Body of pancreas (tissue), 4 donors: ENCODE results near the gene PMIS2. TPM values are rescaled to one million over a fixed set of nuclear protein-coding genes. Genes with fewer than 3 reads are reported as not detected.

ENCODE experiments used
- ATAC-seq: fragments of 150-250 bp; one replicate; pipeline ENCODE4 v1.9.1; 2016
- DNase-seq, 4 donors: peaks; one replicate each; pipeline ENCODE4 v3.0.0-alpha.2; 2019
- H3K27ac ChIP-seq, 4 donors: fragments of 200-600 bp; sonication (generic); 1 replicate in 3 of 4; 2 replicates in 1 of 4; pipeline versions ENCODE4 v1.5.1 to v1.6.1; 2016 to 2019; ENCODE audit warnings: mild to moderate bottlenecking in 1 of 4, mixed read lengths in 1 of 4, moderate library complexity in 1 of 4
- H3K27me3 ChIP-seq, 2 donors: fragments of 200-600 bp; sonication (generic); one replicate each; pipeline ENCODE4 v1.6.0; 2016; ENCODE audit warnings: mild to moderate bottlenecking in 1 of 2
- H3K36me3 ChIP-seq, 2 donors: fragments of 200-600 bp; sonication (generic); replicated peaks in 1 of 2; 2 replicates each; pipeline ENCODE4 v1.5.1; 2016; ENCODE audit warnings: low read depth in 2 of 2; ENCODE audit not compliant: insufficient read depth in 1 of 2
- H3K4me1 ChIP-seq: fragments of 200-600 bp; sonication (generic); one replicate; pipeline ENCODE4 v1.6.0; 2016
- H3K4me3 ChIP-seq, 2 donors: fragments of 200-600 bp; sonication (generic); 1 replicate in 1 of 2; 2 replicates in 1 of 2; pipeline ENCODE4 v1.5.1; 2016 to 2019
- H3K9me3 ChIP-seq, 3 donors: fragments of 200-600 bp; sonication (generic); 1 replicate in 2 of 3; 2 replicates in 1 of 3; pipeline ENCODE4 v1.5.1; 2016
- POLR2A ChIP-seq, 3 donors: fragments of 450-650 bp; IDR thresholded peaks; one replicate each; pipeline ENCODE4 v1.6.1; 2016; ENCODE audit warnings: antibody characterized with exemption in 3 of 3, mild to moderate bottlenecking in 2 of 3
- WGBS, 2 donors: methylation state at CpG; one replicate each; pipeline ENCODE4 v1.1.5; 2017; 5-methylcytosine and 5-hydroxymethylcytosine counted together
- intact Hi-C: fragments of 100-400 bp; cut with DNase I; formaldehyde crosslinking; loops from one replicate; pipeline ENCODE4 v1.15.1; 2023
- total RNA-seq, 2 donors: library from RNA; depleted of rRNA; stranded (reverse); fragments of >200 nt; gene quantifications; one replicate each; pipeline ENCODE4 v1.1.0, GENCODE V29; 2016
- TF ChIP-seq, protein P1 (sequence below), 7 experiments: fragments of 450-650 bp in 4 of 7; fragments of 200-600 bp in 3 of 7; sonication (generic) in 3 of 7; IDR thresholded peaks; one replicate each; pipeline ENCODE4 v1.5.1; 2016 to 2019; ENCODE audit warnings: antibody characterized with exemption in 7 of 7

Gene PMIS2
- total RNA-seq: not detected

DNA sequence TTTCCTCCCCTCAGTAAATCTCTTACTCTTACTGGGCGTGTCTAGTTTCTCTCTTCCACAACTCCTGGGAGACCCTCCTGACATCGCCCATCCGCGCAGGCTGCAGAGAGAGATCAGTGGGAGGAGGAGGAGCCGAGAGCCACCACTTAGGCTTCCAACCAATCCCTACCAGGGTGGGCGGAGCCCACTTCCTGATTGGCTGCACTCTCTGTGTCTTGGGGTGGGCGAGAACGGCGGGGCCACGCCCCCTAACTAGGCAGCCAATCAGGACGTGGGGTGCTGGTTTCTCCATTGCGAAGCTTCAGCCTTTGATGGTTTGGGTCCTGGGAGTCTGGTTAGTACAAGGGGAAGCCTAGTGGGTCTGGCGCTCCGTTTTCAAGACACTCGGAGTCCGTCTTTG is at the start of gene PMIS2:
Gene PMIS2 (plus strand): TSS at position 326 of the 400 bp plus-strand sequence. CDS start 87 bp downstream, outside the sequence.
- DNase-seq (peak in 1 of 4 donors; percentile 30), ATAC-seq (no peak)
- H3K36me3 ChIP-seq: no peaks in the 10 kb centered on the region
- WGBS, 2 donors: 42 to 62% methylated on average over 13 to 16 of the region's 16 CpGs
- TF ChIP-seq, protein P1, sequence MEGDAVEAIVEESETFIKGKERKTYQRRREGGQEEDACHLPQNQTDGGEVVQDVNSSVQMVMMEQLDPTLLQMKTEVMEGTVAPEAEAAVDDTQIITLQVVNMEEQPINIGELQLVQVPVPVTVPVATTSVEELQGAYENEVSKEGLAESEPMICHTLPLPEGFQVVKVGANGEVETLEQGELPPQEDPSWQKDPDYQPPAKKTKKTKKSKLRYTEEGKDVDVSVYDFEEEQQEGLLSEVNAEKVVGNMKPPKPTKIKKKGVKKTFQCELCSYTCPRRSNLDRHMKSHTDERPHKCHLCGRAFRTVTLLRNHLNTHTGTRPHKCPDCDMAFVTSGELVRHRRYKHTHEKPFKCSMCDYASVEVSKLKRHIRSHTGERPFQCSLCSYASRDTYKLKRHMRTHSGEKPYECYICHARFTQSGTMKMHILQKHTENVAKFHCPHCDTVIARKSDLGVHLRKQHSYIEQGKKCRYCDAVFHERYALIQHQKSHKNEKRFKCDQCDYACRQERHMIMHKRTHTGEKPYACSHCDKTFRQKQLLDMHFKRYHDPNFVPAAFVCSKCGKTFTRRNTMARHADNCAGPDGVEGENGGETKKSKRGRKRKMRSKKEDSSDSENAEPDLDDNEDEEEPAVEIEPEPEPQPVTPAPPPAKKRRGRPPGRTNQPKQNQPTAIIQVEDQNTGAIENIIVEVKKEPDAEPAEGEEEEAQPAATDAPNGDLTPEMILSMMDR (IDR thresholded peaks at IDR 0.05): no peak
- TF ChIP-seq POLR2A (IDR thresholded peaks at IDR 0.05): no peak
- H3K27ac ChIP-seq: no peak within 1 kb of the TSS
- H3K27me3 ChIP-seq: no peaks in the 10 kb centered on the region
- H3K4me1 ChIP-seq: no peaks in the 10 kb centered on the region
- no peak within 1 kb of the TSS for H3K4me3 ChIP-seq
- intact Hi-C loops: no loop called here
- H3K9me3 ChIP-seq: no peaks in the 10 kb centered on the region

DNA sequence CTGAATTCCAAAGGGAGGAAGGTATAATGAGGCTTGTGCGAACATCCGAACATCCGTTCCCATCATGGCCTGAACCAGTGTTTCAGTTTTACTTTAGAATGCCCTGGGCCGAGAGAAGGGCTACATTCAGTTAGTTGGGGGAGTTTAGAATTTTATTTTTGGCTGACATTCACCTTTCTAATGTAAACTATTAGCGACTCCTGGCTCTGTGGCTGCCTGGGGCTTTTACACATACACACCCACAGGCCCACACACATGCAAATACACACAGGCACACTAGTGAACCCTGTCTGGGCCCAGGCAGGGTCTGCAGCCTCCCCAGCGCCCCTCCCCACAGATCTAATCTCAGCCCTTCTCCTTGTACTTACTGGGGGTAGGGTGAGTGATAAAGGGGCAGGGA is 46.7 kb upstream of the PMIS2 start:
- intact Hi-C loops: no loop called here
- Histone ChIP-seq H3K36me3 (no peaks in the 10 kb centered on the region), H3K9me3 (no peaks in the 10 kb centered on the region), H3K27me3 (no peaks in the 10 kb centered on the region), H3K4me3 (no peak overlapping the region), H3K27ac (no peak overlapping the region), H3K4me1 (peaks cover 3% of the 10 kb centered on the region)
- ATAC-seq (no peak), DNase-seq (no peak)
- TF ChIP-seq, protein P1 (IDR thresholded peaks at IDR 0.05): no peak
- no peak for TF ChIP-seq POLR2A (IDR thresholded peaks at IDR 0.05)
- WGBS, 2 donors: 70 to 73% methylated on average over 6 of the region's 6 CpGs

DNA sequence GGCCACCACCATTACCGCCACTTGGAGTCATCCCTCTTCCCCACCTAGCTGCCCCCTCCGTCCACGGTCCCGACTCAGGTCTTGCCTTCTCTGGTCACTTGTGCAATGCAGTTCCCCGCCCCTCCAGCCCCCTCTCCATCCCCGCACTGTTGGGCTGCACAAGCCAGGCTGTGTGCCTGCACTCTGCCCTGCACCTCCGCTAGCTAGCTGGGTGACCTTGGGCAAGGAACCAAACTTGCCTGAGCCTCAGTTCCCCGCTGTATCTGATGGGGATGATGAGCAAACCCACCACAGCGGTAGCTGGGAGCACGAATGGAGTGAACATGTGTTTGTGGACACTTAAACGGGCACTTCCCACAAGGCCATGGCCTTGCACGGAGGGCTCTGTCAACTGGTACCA is 46.1 kb upstream of the PMIS2 start:
- H3K4me1 ChIP-seq: peaks cover 8% of the 10 kb centered on the region
- H3K27me3 ChIP-seq: no peaks in the 10 kb centered on the region
- no peak overlapping the region for H3K4me3 ChIP-seq
- no peak overlapping the region for H3K27ac ChIP-seq
- DNase-seq: no peak
- intact Hi-C loops: no loop called here
- no peak for ATAC-seq
- no peaks in the 10 kb centered on the region for H3K9me3 ChIP-seq
- TF ChIP-seq, protein P1 (IDR thresholded peaks at IDR 0.05): no peak
- TF ChIP-seq POLR2A (IDR thresholded peaks at IDR 0.05): no peak
- WGBS, 2 donors: 86 to 89% methylated on average over 6 to 12 of the region's 12 CpGs
- no peaks in the 10 kb centered on the region for H3K36me3 ChIP-seq

DNA sequence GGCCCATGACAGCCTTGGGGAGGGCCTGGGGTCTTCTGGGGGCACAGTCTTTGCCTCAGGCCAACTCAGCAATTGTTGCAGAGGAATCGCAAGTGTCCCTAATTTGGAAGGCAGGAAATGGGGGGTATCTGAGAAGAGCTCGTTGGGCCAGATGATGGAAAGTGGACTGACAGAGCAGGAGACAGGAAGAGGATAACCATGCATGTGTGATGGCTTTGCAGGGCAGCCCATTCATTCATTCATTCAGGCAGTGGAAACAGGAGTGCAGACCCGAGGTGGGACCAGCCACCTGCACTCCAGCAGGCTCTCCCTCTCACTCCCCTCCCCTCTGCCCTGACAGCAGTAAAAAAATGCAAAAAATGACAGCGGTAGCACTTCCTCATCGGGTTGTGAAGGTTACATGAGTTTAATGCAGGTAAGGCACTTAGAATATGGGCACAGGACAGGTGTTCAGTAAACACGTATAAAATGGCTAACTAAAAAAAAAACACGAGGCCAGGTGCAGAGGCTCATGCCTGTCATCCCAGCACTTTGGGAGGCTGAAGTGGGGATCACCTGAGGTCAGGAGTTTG is 45.5 kb upstream of the PMIS2 start:
- DNase-seq (no peak), ATAC-seq (no peak)
- Histone ChIP-seq H3K4me3 (no peak overlapping the region), H3K9me3 (no peaks in the 10 kb centered on the region), H3K27ac (no peak overlapping the region), H3K27me3 (no peaks in the 10 kb centered on the region), H3K36me3 (no peaks in the 10 kb centered on the region), H3K4me1 (peaks cover 8% of the 10 kb centered on the region)
- 66 to 77% methylated on average over 7 of the region's 7 CpGs for WGBS, 2 donors
- TF ChIP-seq, protein P1 (IDR thresholded peaks at IDR 0.05): no peak
- TF ChIP-seq POLR2A (IDR thresholded peaks at IDR 0.05): no peak
- intact Hi-C loops: no loop called here

DNA sequence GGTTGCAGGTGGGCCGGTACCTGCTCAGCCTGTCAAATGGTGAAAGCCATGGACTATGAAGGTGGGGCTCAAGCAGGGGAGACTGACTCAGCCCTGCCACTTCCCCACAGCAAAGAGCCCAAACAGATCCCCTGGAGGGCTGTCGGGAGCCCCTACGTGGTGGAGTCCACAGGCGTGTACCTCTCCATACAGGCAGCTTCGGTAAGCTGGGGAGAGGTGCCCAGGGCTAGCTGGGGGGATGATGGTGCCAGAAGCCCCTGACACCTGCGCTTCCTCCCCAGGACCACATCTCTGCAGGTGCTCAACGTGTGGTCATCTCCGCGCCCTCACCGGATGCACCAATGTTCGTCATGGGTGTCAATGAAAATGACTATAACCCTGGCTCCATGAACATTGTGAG is 43.8 kb upstream of the PMIS2 start:
- TF ChIP-seq POLR2A (IDR thresholded peaks at IDR 0.05): no peak
- TF ChIP-seq, protein P1 (IDR thresholded peaks at IDR 0.05): no peak
- no peaks in the 10 kb centered on the region for H3K36me3 ChIP-seq
- no peak for ATAC-seq
- H3K9me3 ChIP-seq: no peaks in the 10 kb centered on the region
- no peaks in the 10 kb centered on the region for H3K27me3 ChIP-seq
- 93% methylated on average over 11 of the region's 11 CpGs; no CpG with 5 or more reads in 1 of the 2 donors for WGBS, 2 donors
- DNase-seq: no peak
- no peak overlapping the region for H3K4me3 ChIP-seq
- H3K4me1 ChIP-seq: peaks cover 21% of the 10 kb centered on the region
- intact Hi-C loops: no loop called here
- H3K27ac ChIP-seq: no peak overlapping the region
